NCI-H1417 treated with DMSO at 0.1 percent for 48 hours (cell line): ENCODE data around the gene MBD4.

Experiments used
- DNase-seq: peaks from one replicate; lab custom pipeline; 2025; lab: John Stamatoyannopoulos, UW

Gene MBD4

DNA sequence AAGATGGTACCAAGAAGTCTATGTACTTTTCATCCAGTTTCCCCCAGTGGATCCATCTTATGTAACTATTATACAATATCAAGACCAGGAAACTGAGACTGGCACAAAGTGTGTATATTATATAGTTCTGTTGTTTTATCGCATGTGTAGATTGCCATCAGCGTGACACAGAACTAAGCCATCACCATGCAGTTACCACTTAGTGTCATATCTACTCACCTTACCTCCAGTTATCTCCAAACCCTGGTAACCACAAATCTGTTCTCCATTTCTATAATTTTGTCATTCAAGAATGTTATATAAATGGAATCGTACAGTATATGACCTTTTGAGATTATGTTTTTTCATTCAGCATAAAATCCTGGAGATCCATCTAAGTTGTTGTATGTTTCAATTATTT, 23.3 kb upstream of the MBD4 start:
- no peak for DNase-seq

DNA sequence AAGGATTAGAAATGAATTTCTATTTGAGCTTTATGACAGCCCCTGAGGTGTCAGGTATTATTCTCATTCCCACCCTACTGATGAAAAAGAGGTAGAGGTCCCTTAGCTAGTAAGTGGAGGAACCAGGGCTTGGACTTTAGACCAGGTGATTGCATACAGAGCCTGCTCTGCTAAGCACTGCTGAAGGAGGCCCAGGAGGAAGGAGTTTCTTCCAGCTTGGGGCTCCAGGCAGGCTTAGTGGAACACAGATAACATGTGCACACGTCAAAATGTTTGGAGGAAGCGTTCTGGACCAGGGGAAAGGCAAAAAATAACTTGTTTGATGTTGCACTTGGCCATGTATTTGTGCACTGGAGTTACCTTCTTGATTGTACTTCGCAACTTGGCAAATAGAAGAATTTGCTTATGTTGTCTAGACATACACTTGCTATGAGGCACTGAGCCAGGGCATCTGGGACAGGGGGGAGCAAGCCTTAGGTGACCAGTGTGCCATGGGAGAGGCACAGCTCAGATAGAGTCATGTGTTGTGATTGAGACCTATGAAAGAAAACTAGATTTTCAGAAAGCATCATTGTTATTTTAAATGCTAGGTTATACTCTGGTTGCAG, 22.7 kb upstream of the MBD4 start:
- no peak for DNase-seq

DNA sequence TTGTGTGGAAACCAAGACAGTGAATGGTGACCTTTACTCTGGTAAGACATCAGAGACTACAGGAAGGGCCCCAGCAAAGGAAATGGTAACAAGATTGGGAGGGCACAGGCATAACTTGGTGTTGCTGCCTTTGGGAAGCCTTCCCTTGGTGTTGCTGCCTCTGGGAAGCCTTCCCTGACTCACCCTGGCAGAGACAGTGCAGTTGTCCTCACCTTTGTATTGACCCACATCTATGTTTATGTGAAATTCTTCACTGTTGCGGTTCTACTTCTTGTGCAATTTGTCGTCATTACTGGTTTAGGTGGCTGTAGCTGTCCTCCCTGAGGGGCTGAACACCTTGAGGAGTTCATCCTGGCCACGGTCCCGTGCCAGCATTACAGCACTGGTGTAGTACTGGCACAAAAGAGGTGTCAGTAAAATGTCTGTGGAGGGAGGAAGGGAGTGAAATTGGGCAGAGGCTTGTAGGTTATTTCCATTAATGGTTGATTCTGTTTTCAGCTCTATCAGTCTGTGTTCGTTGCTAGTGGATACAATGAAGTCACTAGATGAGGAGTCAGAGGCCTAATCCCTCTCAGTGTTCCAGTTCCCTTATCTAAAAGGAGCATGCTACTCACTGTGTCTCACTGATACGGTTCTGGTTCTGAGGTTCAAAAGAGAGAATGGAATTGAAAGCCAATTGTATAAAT, 21.9 kb upstream of the MBD4 start:
- no peak for DNase-seq

GRCh38 chr3:129461022-129461421, 21.3 kb upstream of the MBD4 start:
- no peak for DNase-seq

- no peak for DNase-seq
Measured at GRCh38 chr3:129460572-129460971, 20.8 kb upstream of the MBD4 start.

GRCh38 chr3:129460155-129460554, 20.4 kb upstream of the MBD4 start:
- DNase-seq = no peak

GRCh38 chr3:129453732-129454131, 14.0 kb upstream of the MBD4 start:
- DNase-seq = no peak

- no peak for DNase-seq
Measured at GRCh38 chr3:129449279-129450115, 9.7 kb upstream of the MBD4 start.

DNA sequence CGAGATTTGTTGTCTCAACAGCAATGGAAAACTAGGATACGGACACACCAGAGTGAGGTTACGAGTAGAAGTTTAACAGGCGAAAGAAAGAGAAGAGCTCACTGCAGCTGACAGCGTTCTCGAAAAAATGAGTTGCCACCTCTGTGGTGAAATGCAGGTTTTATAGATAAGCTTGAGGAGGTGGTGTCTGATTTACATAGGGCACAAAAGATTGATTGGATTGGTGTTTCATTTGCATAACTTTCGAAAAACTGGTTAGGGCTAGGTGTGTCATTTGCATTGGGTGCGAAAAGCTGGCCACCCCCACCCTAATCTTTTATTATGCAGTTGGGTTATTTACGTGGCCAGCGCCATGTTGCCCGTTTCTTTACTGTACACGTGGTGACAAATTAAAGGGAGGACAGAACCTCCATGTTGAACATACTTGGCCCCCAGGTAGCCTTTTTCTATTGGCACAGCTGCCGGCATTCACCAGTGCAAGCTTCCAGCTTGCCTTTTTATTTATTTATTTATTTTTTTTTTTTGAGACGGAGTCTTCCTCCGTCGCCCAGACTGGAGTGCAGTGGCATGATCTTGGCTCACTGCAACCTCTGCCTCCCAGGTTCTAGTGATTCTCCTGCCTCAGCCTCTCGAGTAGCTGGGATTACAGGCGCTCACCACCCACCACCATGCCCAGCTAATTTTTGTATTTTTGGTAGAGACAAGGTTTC, 8.6 kb upstream of the MBD4 start:
- no peak for DNase-seq

- DNase-seq = no peak
Measured at GRCh38 chr3:129446926-129447325, 7.2 kb upstream of the MBD4 start.

- DNase-seq = no peak
Measured at GRCh38 chr3:129445471-129445870, 5.7 kb upstream of the MBD4 start.

- DNase-seq = no peak
Measured at GRCh38 chr3:129442947-129443346, 3.2 kb upstream of the MBD4 start.

DNA sequence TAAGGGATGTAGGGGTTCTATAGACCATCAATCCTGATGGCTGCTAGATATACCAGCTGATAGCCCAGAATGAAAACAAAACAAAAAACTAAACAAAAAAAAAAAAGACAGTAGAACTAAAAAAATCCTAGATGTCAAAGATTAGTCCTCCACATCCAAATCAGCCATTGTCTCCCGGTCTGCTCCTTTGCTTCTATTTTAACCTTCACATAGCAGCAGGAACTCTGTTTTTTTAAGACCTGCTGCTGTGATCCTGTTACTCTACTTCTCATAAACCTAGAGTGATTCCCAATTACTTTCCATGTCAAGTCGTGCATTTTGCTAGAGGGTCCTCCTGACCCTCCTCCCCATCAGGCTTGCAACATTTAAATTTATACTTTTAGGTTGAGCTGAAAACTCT, 2.7 kb upstream of the MBD4 start:
- DNase-seq = no peak

GRCh38 chr3:129441782-129442181, 2.0 kb upstream of the MBD4 start:
- DNase-seq = no peak

DNA sequence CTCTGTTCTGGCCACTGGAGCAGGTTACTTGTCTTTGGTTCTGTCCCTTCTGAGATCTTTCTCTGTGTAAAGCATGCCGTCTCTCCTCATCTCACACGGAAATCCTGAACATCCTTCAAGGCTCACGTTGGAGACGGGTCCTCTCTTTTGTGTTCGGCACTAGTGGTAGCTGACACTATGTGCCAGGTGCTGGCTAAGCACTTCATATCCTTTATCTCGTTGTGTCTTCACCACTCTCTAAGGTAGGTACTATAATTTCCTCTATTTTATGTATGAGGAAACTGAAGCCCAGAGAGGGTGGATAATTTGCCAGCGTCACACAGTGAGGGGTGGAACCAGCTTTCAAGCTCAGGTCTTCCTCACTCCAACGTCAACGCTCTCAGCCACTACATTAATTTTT, 1.5 kb upstream of the MBD4 start:
- no peak for DNase-seq

GRCh38 chr3:129440618-129441190, 956 bp upstream of the MBD4 start:
- DNase-seq = no peak

DNA sequence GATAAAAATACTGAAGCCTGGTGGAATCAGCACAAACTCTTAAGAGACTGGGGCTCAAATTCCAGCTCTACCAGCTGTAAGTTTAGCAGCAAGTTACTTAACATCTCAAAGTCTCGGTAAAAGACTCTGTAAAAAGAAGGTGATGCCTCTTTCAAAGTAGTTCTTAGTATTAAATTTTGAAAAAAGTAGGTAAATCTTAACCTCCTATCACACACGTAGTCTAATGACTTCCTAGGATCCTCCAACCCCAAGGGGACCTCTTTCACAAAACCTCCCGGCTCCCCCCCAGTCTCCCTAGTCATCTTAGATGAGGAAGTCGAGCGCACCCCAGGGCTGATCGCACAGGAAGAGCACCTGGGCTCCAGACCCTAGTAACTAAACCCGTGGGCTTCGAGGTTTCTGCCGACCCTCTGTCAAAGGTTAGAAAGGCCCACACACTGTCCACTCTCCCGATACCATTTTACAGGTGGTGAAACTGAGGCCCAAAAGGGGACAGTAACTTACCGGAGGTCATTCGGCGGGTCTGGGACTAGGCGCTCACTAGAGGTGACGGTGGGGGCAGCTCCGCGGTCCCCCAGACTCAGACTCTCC, 427 bp downstream of the MBD4 start:
- no peak for DNase-seq

DNA sequence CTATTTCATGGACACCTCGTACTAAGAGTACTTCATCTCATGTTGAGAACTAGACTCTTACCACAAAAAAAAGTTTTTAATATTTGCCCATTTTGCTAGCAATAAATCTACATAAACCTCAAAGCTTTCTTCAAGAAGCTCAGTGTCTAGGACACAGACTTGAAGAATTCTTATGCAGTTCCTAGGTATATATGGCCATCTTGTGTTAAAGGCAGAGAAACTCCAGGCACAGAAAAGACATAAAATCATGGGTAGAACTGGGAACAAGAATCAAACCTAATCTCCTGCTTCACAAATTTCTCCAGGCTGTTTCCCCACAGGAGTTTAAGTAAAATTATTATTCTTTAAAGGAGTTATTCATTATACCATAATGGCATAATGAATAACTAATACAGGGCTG, 4.4 kb downstream of the MBD4 start:
- DNase-seq = no peak

- DNase-seq = no peak
Measured at GRCh38 chr3:129434140-129434539, 5.6 kb downstream of the MBD4 start.

DNA sequence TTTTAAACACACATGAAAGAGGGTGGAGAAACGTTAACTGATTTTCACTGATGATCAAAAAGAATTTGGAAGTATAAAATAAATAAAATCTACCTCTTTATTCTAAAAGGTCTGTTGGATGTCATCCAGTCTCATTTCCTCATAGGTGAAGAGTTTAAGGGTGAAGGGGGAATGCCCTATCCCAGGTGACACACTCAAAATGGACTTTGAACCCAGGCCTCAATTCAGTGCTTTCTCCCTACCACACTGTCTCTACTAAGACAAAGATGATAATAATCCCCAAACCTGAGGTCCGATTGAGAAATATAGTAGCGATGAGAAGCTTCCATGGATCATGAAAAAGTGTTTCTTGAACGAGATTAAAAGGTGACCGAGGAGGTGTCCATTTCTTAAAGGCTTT, 6.2 kb downstream of the MBD4 start:
- DNase-seq = no peak

DNA sequence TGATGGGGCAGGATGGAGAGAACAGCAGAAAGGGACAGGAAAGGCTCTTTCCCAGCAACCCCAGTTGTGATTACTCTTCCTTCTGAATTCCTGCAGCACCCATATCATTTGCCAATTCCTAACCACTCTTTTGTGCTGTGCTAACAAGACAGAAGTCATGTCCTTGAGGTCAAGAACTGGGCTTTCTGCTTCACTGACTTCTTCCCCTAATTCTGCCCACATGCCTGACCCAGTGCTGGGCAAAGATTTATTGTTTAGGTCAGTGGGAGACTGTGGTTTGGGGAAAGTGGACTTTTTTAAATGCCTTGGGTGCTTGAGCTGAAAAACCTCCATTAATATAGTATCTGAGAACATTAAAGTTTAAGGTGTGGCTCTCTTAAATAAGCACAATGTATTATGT, 7.1 kb downstream of the MBD4 start:
- DNase-seq = no peak

- DNase-seq = no peak
Measured at GRCh38 chr3:129432036-129432435, 7.7 kb downstream of the MBD4 start.
